Natural killer cell (primary cell): ENCODE results near the gene TPPP2. TPM values are rescaled to one million over a fixed set of nuclear protein-coding genes. Genes with fewer than 3 reads are reported as not detected.
A peak's percentile ranks its signal among the peaks of the same experiment; 100 is the strongest.

Experiments used
- ATAC-seq, 3 donors: fragments of 150-1000 bp in 2 of 3; fragments of 200-7000 bp in 1 of 3; cut with Tn5 transposase; 1 replicate in 1 of 3; 2 replicates in 2 of 3; pipeline ENCODE4 v1.10.0; 2021; ENCODE audit warnings: mild to moderate bottlenecking in 2 of 3, moderate library complexity in 2 of 3
- DNase-seq, 2 donors: peaks; one replicate each; pipeline versions ENCODE4 v3.0.0 to v3.0.0-alpha.2; 2013 to 2021; ENCODE audit warnings: mixed read lengths in 1 of 2
- H3K27ac ChIP-seq: one replicate; pipeline ENCODE4 v1.5.1; 2013; ENCODE audit warnings: mild to moderate bottlenecking, low read length
- H3K27me3 ChIP-seq: one replicate; pipeline ENCODE4 v1.6.1; 2013; ENCODE audit warnings: low read length; ENCODE audit not compliant: control insufficient read depth, insufficient read depth
- H3K36me3 ChIP-seq: one replicate; pipeline ENCODE4 v1.6.1; 2013; ENCODE audit warnings: low read length; ENCODE audit not compliant: control insufficient read depth, insufficient read depth
- H3K4me1 ChIP-seq: one replicate; pipeline ENCODE4 v1.6.1; 2013; ENCODE audit warnings: low read length; ENCODE audit not compliant: control insufficient read depth, insufficient read depth
- H3K4me3 ChIP-seq: one replicate; pipeline ENCODE4 v1.5.1; 2013; ENCODE audit warnings: low read length
- H3K9me3 ChIP-seq: one replicate; pipeline ENCODE4 v1.6.1; 2013; ENCODE audit warnings: low read length; ENCODE audit not compliant: control insufficient read depth, insufficient read depth
- H3K27ac Mint-ChIP-seq, 2 donors: one replicate each; pipeline ENCODE4 v1.8.0; 2022; ENCODE audit warnings: mild to moderate bottlenecking in 2 of 2, mixed read lengths in 2 of 2, moderate library complexity in 1 of 2
- H3K27me3 Mint-ChIP-seq, 2 donors: one replicate each; pipeline ENCODE4 v1.8.0; 2022; ENCODE audit warnings: low read depth in 2 of 2, mixed read lengths in 2 of 2
- H3K36me3 Mint-ChIP-seq: one replicate; pipeline ENCODE4 v1.8.0; 2022; ENCODE audit warnings: mixed read lengths
- H3K4me1 Mint-ChIP-seq, 2 donors: one replicate each; pipeline ENCODE4 v1.8.0; 2022; ENCODE audit warnings: mixed read lengths in 2 of 2
- H3K4me3 Mint-ChIP-seq: one replicate; pipeline ENCODE4 v1.8.0; 2022; ENCODE audit warnings: mild to moderate bottlenecking, moderate library complexity, mixed read lengths
- H3K9me3 Mint-ChIP-seq, 2 donors: one replicate each; pipeline ENCODE4 v1.8.0; 2022; ENCODE audit warnings: mixed read lengths in 2 of 2
- WGBS: methylation state at CpG from one replicate; pipeline ENCODE4 v1.1.7; 2013; ENCODE audit warnings: missing lambda C conversion rate; ENCODE audit not compliant: insufficient coverage; 5-methylcytosine and 5-hydroxymethylcytosine counted together
- intact Hi-C: fragments of 100-400 bp; cut with micrococcal nuclease; formaldehyde crosslinking; loops from one replicate; pipeline ENCODE4 v1.14.2; 2022
- total RNA-seq, 4 donors: library from RNA; stranded (reverse); fragments of 120-200 nt in 1 of 4; gene quantifications; one replicate each; pipeline versions ENCODE4 v1.2.3 to v1.2.4, GENCODE V29; 2013 to 2022
- TF ChIP-seq, protein P1 (sequence below): fragments of 200-600 bp; IDR thresholded peaks from one replicate; pipeline ENCODE4 v1.8.0; 2022; ENCODE audit warnings: antibody characterized with exemption

Gene TPPP2
- total RNA-seq, 3 donors from 2014 or later (not counting 1 experiment from before 2014, with no cell fraction given): not detected

GRCh38 chr14:21070610-21071224 is 40.7 kb downstream of the TPPP2 start:
- H3K9me3 ChIP-seq: no peaks in the 10 kb centered on the region
- H3K4me3 ChIP-seq: peak overlapping the region; percentile 30
- H3K27me3 ChIP-seq: peaks cover 37% of the 10 kb centered on the region
- Mint-ChIP-seq H3K4me1 (peaks cover 31 to 41% of the 10 kb centered on the region in 2 donors), H3K4me3 (peak overlapping the region; percentile 89), H3K9me3 (no peaks in the 10 kb centered on the region), H3K27ac (peak overlapping the region; percentile 51 to 88), H3K27me3 (peaks cover 64 to 71% of the 10 kb centered on the region in 2 donors), H3K36me3 (no peaks in the 10 kb centered on the region)
- ATAC-seq: peak; percentile 27 to 33 (median 31)
- peaks cover 44% of the 10 kb centered on the region for H3K4me1 ChIP-seq
- H3K27ac ChIP-seq: no peak overlapping the region
- WGBS: 1% methylated on average over 23 of the region's 23 CpGs
- no peaks in the 10 kb centered on the region for H3K36me3 ChIP-seq
- intact Hi-C loops: loop anchor here (2.0 kb wide), 1 partner anchor 16 kb away; no protein-coding TSS in a partner anchor
- peak in 1 of 2 donors; percentile 57 for DNase-seq
- TF ChIP-seq, protein P1, sequence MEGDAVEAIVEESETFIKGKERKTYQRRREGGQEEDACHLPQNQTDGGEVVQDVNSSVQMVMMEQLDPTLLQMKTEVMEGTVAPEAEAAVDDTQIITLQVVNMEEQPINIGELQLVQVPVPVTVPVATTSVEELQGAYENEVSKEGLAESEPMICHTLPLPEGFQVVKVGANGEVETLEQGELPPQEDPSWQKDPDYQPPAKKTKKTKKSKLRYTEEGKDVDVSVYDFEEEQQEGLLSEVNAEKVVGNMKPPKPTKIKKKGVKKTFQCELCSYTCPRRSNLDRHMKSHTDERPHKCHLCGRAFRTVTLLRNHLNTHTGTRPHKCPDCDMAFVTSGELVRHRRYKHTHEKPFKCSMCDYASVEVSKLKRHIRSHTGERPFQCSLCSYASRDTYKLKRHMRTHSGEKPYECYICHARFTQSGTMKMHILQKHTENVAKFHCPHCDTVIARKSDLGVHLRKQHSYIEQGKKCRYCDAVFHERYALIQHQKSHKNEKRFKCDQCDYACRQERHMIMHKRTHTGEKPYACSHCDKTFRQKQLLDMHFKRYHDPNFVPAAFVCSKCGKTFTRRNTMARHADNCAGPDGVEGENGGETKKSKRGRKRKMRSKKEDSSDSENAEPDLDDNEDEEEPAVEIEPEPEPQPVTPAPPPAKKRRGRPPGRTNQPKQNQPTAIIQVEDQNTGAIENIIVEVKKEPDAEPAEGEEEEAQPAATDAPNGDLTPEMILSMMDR: no peak

GRCh38 chr14:21071225-21072030 is 41.4 kb downstream of the TPPP2 start:
- peak; percentile 37 to 61 for DNase-seq
- peaks cover 31 to 41% of the 10 kb centered on the region in 2 donors for H3K4me1 Mint-ChIP-seq
- TF ChIP-seq, protein P1: no peak
- no peaks in the 10 kb centered on the region for H3K9me3 ChIP-seq
- 1% methylated on average over 37 of the region's 37 CpGs for WGBS
- peak overlapping the region; percentile 89 for H3K4me3 Mint-ChIP-seq
- intact Hi-C loops: loop anchor here (2.0 kb wide), 1 partner anchor 15 kb away; no protein-coding TSS in a partner anchor
- no peaks in the 10 kb centered on the region for H3K36me3 ChIP-seq
- H3K9me3 Mint-ChIP-seq: no peaks in the 10 kb centered on the region
- peaks cover 44% of the 10 kb centered on the region for H3K4me1 ChIP-seq
- no peaks in the 10 kb centered on the region for H3K36me3 Mint-ChIP-seq
- no peak overlapping the region for H3K27ac ChIP-seq
- H3K27me3 ChIP-seq: peaks cover 37% of the 10 kb centered on the region
- peak overlapping the region; percentile 30 for H3K4me3 ChIP-seq
- ATAC-seq: peak; percentile 52 to 64 (median 61)
- H3K27ac Mint-ChIP-seq: peak overlapping the region; percentile 51 to 88
- H3K27me3 Mint-ChIP-seq: peaks cover 60 to 64% of the 10 kb centered on the region in 2 donors

GRCh38 chr14:21072031-21072473 is 42.0 kb downstream of the TPPP2 start:
- Mint-ChIP-seq H3K36me3 (no peaks in the 10 kb centered on the region), H3K27me3 (peaks cover 54 to 58% of the 10 kb centered on the region in 2 donors), H3K27ac (peak overlapping the region in 1 of 2 donors; percentile 88), H3K4me3 (peak overlapping the region; percentile 89), H3K9me3 (no peaks in the 10 kb centered on the region), H3K4me1 (peaks cover 31 to 41% of the 10 kb centered on the region in 2 donors)
- H3K4me3 ChIP-seq: no peak overlapping the region
- H3K4me1 ChIP-seq: peaks cover 44% of the 10 kb centered on the region
- no peak for DNase-seq
- TF ChIP-seq, protein P1: no peak
- intact Hi-C loops: no loop called here
- H3K9me3 ChIP-seq: no peaks in the 10 kb centered on the region
- ATAC-seq: no peak
- 39% methylated on average over 3 of the region's 4 CpGs for WGBS
- H3K27ac ChIP-seq: no peak overlapping the region
- H3K27me3 ChIP-seq: peaks cover 37% of the 10 kb centered on the region
- no peaks in the 10 kb centered on the region for H3K36me3 ChIP-seq
